Measurements from ENCODE around the gene SCFD2. TPM values are rescaled to one million over a fixed set of nuclear protein-coding genes. Genes with fewer than 3 reads are reported as not detected.
"Not testable (repeated sequence)": the region's sequence is repeated elsewhere in the genome, so short reads cannot be mapped to it uniquely, and the experiment has no call there.

The SCFD2 gene
- total RNA-seq, 1 experiment from 2014 or later, result 18.8 TPM

DNA sequence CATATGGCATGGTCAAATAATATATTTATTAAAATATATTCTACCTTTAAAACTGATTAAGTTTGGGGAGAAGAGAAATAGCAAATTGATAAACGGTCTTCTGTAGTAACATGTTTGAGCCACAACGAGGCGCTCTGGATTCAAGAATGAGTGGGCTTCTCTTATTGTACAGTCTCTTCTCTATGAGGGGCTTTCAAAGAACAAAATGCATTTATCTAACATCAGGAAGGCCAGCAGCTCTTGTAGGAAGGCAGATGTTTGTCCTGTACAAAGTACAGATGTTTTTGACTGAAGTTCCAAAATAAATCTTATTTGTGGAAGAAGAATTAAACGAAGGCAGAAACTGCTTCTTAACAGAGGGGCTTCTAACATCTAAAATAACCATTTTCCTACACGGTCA is 350.2 kb downstream of the SCFD2 start:
- DNase-seq (ENCODE audit: low read depth), result peak; percentile 40

DNA sequence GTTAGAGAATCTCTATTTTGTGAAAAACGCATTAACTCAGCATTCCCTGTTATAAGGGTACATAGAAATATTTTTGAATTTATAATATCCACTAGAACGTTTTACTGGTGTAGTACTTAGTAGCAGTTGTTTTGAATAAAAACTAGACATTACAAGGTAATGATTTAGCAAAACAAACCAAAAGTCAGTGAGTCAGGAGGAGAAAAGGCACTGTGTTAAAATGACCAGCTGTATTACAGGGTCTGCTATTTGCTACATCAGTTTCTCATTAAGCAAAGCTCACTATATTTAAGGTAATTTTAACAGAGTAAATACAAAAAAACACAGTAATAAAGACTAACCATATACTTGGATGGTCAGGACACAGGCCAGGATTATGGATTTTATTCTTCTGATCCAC is 351.0 kb downstream of the SCFD2 start:
- no peak for DNase-seq (ENCODE audit: low read depth)

DNA sequence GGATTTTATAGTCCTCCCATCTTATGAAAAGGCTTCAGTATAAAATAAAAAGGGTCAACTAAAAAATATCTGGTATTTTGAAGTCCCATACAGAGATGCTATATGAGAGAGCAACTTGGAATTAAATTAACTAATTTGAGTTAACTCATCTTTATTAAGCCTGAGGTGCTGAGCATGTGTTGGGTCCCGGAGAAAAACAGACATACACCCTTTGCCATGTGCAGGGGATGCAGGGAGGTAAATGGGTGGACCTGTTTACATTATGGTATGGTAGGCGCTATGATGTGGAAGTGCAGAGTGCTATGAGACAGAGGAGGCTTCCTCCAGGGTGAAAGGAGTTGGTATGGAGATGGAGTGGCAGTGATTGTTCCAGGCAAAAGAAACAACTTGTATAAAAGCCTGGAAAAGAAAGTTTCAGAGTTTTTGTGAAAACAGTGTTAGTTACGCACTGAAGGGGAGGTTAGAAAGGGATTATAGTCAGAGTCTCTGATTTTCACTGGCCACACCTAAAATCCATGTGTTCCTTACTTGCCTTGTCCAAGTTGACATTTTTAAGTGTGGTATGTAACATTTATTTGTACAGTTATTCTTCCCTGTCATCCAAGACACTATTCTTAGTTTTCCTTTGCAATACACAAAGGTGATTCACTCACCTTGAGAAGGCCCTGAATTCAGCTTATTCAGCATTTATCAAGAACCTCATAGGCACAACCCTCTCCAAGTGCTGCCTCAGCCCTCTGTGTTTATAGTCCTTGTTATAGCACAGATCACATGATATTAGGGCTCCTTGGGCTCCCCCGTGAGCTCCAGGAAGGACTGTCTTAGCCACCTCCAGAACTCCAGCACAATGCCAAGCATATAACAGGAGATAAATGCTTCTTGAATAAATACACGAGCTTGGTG is 351.7 kb downstream of the SCFD2 start:
- DNase-seq (ENCODE audit: low read depth), result no peak

DNA sequence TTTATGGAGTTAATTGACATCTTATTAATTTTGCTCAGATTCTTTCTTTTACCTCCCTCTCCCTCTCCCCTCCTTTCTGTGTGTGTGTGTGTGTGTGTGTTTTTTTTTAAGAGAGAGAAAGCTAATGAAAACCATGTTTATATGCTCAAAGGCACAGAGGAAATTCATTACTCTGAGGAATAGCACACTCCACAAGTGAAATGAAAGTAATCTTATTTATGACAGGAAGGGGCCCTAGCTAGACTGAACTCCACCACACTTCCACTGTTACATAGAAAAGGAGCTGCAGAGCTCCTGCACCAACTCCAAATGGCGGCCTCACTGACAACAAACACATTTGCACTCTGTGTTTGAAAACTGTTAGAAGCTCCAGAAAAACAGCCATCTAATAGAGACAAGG is 353.1 kb downstream of the SCFD2 start:
- DNase-seq (ENCODE audit: low read depth), result no peak

DNA sequence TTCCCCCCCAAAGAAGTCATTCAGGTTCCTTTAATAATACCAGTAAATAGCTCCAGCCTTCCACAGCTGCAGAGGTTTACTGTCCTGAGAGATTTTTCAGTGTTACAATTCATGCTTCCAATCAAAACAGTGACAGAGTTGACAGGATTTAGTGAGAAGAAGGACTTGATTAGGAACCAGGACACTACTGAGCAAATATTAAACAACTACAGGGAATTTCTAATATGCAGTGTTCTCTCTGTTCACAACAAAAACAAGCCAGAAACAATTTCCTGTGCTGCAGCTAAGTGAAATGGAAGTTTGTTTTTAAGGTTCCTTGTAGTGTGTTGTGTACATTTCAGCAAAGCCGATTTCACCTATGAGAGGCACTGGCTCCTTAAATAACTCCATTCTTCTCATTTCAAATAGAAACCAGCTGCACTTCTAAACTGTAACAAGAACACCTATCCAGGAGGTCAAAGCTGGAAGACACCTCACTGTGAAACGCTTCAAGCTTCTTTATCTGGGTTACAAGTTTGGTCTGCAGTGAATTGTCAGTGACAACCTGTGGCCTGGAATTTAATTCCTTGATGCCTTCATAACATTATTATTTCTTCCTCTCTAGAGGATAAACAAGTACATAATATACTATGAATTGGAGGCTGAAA is 354.5 kb downstream of the SCFD2 start:
- DNase-seq (ENCODE audit: low read depth), result no peak

DNA sequence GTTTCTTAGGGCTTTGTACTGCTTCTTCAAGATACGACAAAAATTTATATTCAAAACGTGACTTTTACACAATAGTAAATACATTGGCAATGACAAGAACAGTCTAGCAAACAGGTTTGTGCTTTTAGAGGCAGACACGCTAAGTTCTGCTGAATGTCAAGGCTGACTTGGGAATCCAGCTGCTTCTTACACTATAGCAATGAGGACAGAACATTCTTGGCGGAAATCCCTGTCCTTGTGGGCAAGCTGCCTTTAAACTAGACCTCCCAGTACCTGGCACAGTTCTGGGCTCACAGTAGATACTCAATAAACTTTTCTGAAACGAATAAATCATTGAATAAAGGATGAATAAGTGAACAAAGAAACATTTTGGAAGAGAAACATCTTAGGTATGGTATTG is 355.5 kb downstream of the SCFD2 start:
- DNase-seq (ENCODE audit: low read depth), result peak; percentile 31

DNA sequence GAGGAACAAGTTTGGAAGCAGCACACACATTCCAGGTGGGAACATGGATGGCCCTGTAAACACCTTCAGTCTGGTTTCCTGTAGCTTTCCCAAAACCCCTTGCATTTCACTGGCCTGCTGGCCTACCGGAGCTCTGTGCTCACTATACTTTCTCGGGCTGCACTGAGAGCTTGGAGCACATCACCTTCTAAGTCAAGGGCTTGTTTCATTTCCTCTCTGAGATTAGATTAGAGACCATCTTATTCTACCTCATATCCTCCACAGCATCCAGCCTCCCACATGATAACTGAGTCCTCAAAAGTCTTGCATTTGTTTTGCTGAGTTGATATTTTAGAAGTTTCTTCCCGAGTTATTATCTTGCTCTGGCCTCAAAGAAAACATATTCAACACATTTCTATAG is 356.0 kb downstream of the SCFD2 start:
- no peak for DNase-seq (ENCODE audit: low read depth)

DNA sequence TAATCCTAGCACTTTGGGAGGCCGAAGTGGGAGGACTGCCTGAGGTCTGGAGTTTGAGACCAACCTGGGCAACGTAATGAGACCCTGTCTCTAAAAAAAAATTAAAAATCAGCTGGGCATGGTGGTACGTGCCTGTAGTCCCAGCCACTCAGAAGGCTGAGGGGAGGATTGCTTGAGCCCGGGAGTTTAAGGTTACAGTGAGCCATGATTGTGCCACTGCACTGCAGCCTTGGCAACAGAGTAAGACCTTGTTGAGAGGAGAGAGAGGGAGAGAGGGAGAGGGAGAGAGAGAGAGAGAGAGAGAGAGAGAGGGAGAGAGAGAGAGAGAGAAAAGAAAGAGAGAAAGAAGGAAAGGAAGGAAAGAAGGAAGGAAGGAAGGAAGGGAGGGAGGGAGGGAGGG is 358.8 kb downstream of the SCFD2 start:
- no peak for DNase-seq (ENCODE audit: low read depth)

DNA sequence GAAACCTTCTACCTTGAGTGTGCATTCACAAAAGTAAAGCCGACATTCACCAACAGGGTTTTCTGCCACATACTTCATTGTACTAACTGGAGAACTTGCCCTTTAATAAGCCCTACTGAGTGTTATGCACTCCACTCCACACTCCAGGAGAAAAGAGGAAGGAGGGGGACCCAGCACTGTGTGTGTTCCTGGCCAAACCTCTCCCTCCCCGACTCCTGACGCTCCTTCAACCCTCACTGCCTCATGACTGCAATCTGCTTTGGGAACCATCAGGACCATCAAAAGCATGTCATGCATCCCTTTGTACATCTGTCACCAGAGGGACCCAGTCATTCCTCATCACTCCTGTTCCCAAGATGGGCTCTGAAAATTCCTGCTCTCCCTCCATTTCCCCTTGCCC is 360.1 kb downstream of the SCFD2 start:
- no peak for DNase-seq (ENCODE audit: low read depth)

DNA sequence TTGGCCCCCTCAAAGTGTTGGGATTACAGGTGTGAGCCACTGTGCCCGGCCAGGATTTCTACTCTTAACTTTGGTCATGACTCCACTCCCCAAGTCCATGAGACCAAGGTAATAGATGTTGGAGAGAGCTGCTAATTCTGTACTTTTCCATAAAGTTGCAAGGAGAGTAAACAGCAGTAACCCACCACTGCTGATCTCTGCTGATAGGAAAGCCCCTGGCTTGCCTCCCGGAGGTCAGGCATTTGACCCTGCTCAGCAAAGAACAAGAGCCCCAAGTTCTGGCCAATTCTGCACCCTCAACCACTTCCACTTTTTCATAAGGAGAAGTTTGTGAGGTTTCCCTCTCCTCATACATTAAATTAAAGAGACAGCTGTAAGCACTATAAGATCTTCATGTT is 360.7 kb downstream of the SCFD2 start:
- no peak for DNase-seq (ENCODE audit: low read depth)

DNA sequence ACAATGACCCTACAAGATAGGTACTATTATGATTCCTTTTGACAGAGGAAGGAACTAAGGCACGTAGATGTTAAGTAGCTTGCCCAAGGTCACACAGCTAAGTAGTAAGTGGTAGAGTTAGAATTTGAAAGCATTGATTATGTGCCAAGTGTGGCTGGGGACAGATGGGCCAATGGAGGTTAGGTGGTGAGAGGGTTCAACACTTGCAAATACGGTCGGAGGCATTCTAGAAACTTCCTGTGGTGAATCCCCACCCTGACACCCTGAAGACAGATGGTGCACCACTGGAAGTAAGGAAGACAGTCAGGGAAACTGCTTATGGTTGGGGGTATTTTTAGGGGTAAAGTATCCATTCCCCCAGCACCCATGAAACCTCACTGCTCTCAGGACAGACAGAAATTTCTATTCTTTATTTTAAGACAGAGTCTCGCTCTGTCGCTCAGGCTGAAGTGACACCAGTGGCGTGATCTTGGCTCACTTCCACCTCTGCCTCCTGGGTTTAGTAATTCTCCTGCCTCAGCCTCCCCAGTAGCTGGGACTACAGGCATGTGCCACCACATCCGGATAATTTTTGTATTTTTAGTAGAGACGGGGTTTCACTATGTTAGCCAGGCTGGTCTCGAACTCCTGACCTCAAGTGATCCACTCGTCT is 361.2 kb downstream of the SCFD2 start:
- DNase-seq (ENCODE audit: low read depth), result no peak

DNA sequence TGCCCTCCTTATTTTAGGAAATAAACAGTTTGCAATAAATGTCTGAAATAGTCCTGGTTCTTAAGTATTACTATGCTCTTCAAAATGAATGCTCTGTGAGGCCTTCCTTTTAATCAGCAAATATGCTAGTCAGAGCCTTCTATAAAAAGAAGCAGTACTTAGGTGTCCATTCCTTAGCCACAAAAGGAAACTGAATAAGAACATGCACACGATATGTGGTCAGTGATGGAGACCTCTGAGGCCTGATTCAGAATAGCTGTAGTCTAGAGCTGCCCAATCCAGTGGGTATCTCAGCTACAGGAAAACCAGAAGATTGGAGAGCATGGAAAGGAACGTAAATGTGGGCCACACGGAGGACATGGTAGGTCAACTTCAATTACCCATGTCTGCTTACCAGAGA is 361.9 kb downstream of the SCFD2 start:
- DNase-seq (ENCODE audit: low read depth), result peak; percentile 53

DNA sequence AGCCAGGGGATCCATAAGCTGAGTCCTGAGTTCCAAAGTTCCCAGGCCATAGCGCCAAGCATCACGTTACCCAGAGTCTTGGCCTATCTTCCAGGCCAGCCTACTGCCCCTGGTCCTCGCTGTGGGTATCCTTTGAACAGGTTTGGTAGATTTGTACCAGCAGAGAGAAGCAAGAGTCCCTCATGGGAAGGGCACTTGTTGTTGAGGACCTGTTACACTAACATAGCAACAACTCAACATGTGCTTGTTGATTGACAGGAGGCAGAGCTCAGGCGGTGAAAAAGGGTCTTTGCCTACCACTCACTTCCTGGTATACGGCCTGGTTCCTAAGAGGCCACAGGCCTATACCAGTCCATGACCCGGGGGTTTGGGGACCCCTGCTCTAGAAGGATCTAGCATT is 365.3 kb downstream of the SCFD2 start:
- no peak for DNase-seq (ENCODE audit: low read depth)

DNA sequence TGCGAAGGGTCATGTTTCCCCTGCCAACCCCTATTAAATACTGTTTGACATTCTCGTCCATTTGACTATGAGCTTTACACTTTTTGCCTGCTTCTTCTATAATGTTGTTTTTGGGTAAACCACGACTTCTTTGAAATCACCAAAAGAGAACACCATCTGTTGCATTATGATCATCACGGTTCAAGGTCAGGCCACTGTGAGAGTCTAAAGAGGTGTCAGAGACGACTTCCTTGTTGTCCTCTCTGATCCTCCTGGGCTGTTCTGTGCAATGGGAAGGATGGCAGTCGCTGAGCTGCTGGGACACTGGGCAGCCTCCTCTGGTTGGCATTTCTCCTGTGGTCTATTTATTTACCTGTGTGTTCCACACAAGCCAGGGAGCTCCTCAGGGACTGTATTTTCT is 366.2 kb downstream of the SCFD2 start:
- DNase-seq (ENCODE audit: low read depth), result no peak

DNA sequence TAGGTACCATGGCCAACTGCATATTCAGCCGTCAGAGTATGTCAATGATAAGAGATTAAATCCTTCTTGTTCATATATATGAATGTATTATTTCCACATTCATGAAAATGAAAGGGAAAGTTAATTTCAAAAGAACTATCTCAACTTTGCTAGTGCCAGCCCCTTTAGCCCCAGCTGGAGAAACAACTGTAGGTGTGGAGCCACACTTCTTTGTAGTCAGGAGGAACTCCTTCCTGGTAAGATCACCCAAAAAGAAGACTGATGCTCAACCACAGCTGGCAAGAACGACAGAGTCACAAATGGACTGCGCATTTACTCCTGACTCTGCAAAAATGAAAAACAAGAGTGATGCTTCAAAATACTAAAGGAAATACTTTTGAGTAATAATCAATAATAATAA is 367.4 kb downstream of the SCFD2 start:
- DNase-seq (ENCODE audit: low read depth), result no peak

DNA sequence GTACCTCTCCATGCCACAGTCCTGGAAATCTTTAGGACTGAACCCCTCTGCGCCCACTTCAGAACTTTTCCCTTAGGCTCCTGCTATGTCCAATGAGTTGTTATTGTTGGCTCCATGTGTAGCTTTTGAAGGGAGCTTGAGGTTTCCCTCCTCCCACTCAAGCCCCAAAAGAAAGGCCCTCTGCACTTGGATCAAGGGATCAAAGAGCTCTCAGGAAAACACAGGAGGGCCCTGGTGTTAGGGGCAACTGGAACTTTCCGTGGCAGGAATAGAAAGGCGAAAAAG is 368.8 kb downstream of the SCFD2 start:
- no peak for DNase-seq (ENCODE audit: low read depth)

DNA sequence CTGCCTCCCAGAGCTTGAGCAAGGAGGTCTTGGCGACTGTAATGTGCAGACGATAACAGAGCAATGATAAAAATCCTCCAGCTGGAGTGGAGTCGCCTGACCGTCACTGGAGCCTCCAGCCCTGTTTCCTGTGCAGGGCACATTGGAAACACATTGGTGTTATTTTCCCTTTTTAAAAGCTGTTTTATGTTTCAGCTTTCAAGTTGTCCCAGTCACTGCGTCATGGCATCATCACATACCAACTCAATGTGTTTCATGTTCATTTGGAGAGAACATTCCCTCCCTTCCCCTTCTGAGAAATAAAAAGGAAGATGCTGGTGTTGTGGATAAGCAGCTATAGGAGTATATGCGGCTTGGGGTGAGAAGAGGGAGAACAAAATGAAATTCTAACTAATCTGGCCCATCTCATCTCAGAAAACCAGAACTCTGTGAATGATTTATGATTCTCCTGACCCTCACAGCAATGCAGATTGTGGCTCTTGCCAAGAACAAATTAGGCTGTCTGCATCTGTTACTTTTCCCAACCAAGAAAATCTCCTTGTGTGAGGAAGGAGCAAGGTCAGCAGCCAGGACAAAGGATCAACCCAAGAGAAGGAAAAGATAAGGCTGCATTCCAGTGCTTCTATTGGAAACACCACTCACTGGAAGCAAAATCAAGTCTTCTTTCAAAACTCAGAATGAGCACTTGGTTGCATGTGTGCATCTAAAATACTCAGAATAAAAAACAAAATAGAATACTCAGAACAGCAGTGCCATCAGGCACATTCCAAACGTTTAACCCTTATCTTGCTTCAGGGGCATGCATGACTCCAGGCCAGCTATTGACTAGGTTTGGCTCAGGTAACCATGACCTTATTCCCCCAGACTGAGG is 369.4 kb downstream of the SCFD2 start:
- peak; percentile 43 for DNase-seq (ENCODE audit: low read depth)

DNA sequence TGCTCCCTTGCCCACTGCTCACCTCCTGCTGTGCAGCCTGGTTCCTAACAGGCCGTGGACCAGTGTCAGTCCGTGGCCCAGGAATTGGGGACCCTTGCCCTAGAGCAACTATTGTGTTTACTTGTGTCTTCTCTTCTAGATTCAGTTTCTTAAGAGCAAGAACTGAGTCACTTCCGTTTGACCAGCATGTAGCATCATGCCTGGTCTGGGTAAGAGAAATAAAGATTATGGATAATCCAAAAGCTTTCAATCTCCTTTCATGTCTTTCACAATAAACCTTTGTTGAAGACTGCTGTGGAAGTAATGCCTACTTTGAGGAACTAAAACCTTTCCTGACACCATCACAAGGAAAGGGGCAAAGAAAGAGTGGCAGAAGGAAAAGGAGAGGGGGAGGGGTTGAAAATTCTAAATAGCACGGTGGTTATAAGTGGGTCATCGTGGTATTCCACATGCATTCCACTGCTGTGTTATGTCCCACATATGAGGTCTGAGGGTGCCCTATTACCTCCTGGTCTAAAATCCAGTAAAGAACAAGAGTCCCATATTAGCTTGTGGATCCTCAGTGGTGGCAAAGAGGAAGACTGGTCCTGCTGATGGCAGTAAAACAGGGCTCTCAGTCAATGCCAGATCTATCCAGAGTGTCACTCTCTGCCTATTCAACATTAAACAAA is 370.4 kb downstream of the SCFD2 start:
- DNase-seq (ENCODE audit: low read depth), result no peak

DNA sequence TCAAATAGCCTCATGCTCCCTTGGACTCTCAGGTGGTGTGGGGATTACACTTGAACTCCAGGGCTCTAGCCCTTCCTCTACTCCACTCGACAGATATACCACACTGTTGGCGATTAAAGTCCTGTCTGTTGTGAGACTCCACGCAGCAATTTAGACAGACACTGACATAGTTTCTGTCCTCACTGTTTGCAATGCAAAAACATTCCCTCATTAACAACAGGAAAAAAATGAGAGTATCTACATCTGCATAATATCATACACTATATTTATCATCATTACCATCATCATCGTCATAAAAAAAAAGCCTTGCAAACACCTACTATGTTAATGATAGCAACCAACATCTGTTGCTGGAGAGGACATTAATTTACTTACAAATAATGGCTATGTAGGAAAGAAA is 371.3 kb downstream of the SCFD2 start:
- DNase-seq (ENCODE audit: low read depth), result no peak

DNA sequence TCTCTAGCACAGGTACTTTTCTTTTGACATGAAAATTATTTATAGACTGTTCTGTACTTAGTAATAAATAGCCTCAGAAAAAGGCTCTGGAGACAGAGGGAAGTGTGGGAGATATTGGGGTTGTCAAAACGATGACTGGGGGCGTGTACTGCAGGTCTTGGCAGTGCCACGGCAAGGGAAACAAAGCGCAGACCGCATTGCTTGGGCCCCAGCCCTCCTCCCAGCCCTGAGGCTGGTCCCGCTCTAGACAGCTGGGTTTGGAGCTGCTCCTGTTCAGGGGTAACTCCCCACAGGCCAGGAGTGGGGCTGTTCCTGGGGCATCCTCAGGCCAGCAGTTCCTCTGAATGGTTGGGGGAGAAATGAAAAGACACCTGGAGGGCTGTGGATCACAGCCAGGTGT is 372.1 kb downstream of the SCFD2 start:
- no peak for DNase-seq (ENCODE audit: low read depth)

DNA sequence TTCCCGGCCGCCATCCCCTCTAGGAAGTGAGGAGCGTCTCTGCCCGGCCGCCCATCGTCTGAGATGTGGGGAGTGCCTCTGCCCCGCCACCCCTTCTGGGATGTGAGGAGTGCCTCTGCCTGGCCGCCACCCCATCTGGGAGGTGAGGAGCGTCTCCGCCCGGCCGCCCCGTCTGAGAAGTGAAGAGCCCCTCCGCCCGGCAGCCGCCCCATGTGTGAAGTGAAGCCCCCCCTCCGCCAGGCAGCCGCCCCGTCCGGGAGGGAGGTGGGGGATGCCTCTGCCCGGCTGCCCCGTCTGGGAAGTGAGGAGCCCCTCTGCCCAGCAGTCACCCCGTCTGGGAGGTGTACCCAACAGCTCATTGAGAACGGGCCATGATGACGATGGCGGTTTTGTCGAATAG is 373.3 kb downstream of the SCFD2 start:
- DNase-seq (ENCODE audit: low read depth), result not testable (repeated sequence)
